Measurements from ENCODE around the gene SOST. TPM values are rescaled to one million over a fixed set of nuclear protein-coding genes. Genes with fewer than 3 reads are reported as not detected.

Gene SOST
- not detected in 2 replicates for total RNA-seq (2022)
- not detected for Bru-seq, nascent RNA
- BruChase-seq, experiment 1, labeled RNA remaining after a 6-hour chase: percentile 11 among the genes with signal in this experiment
- BruChase-seq, experiment 2, labeled RNA remaining after a 2-hour chase: percentile 11 among the genes with signal in this experiment
- long read RNA-seq: 0 reads

GRCh38 chr17:43758497-43759174 lies at the start of gene SOST:
Gene SOST (minus strand): TSS chr17:43758791. CDS start chr17:43758741, 50 bp downstream.
- Mint-ChIP-seq H3K4me1 (ENCODE audit: insufficient read depth, unreplicated experiment) (peaks cover 12% of the 10 kb centered on the region), H3K27me3 (ENCODE audit: insufficient read depth, unreplicated experiment) (no peaks in the 10 kb centered on the region), H3K4me3 (ENCODE audit: unreplicated experiment) (no peak within 1 kb of the TSS), H3K9me3 (ENCODE audit: unreplicated experiment) (no peaks in the 10 kb centered on the region), H3K27ac (ENCODE audit: low read depth, unreplicated experiment) (no peak within 1 kb of the TSS), H3K36me3 (ENCODE audit: insufficient read depth, unreplicated experiment) (no peaks in the 10 kb centered on the region)
- POLR2A ChIA-PET: interaction anchor here (0.6 to 2.9 kb wide), 4 partner anchors 45 to 88 kb away, joined by 3 to 20 read pairs (median 4); partner anchors contain the start of gene CD300LG
- CTCF ChIA-PET: interaction anchor here (1.0 to 14.5 kb wide), 6 partner anchors 9 to 85 kb away, joined by 3 to 467 read pairs (median 6); no protein-coding TSS in a partner anchor
- no TSS peak for BruUV-seq (replicated peaks)
- no peak for TF ChIP-seq CTCF (IDR thresholded peaks at IDR 0.05; ENCODE audit: unreplicated experiment)
- intact Hi-C loops (cut with micrococcal nuclease): no loop called here
- no peak for DNase-seq (ENCODE audit: unreplicated experiment)

GRCh38 chr17:43808076-43808475 lies 49.5 kb upstream of the SOST start:
- TF ChIP-seq CTCF (IDR thresholded peaks at IDR 0.05; ENCODE audit: unreplicated experiment): no peak
- Mint-ChIP-seq H3K4me1 (ENCODE audit: insufficient read depth, unreplicated experiment) (no peaks in the 10 kb centered on the region), H3K27ac (ENCODE audit: low read depth, unreplicated experiment) (no peak overlapping the region), H3K4me3 (ENCODE audit: unreplicated experiment) (no peak overlapping the region), H3K9me3 (ENCODE audit: unreplicated experiment) (no peaks in the 10 kb centered on the region), H3K27me3 (ENCODE audit: insufficient read depth, unreplicated experiment) (no peaks in the 10 kb centered on the region), H3K36me3 (ENCODE audit: insufficient read depth, unreplicated experiment) (peaks cover 6% of the 10 kb centered on the region)
- ChIA-PET POLR2A (no interaction called here), CTCF (interaction anchor here (1.0 kb wide), 1 partner anchor 15 kb away, joined by 3 read pairs; no protein-coding TSS in a partner anchor)
- BruUV-seq (replicated peaks): no TSS peak
- DNase-seq (ENCODE audit: unreplicated experiment): no peak
- intact Hi-C loops (cut with micrococcal nuclease): no loop called here

- Mint-ChIP-seq H3K27ac (ENCODE audit: low read depth, unreplicated experiment) (no peak overlapping the region), H3K27me3 (ENCODE audit: insufficient read depth, unreplicated experiment) (no peaks in the 10 kb centered on the region), H3K4me3 (ENCODE audit: unreplicated experiment) (no peak overlapping the region), H3K36me3 (ENCODE audit: insufficient read depth, unreplicated experiment) (peaks cover 12% of the 10 kb centered on the region), H3K9me3 (ENCODE audit: unreplicated experiment) (no peaks in the 10 kb centered on the region), H3K4me1 (ENCODE audit: insufficient read depth, unreplicated experiment) (no peaks in the 10 kb centered on the region)
- ChIA-PET CTCF (interaction anchor here (0.6 kb wide), 1 partner anchor 39 kb away, joined by 4 read pairs; no protein-coding TSS in a partner anchor), POLR2A (interaction anchor here (0.6 kb wide), 1 partner anchor 15 kb away, joined by 3 read pairs; no protein-coding TSS in a partner anchor)
- BruUV-seq (replicated peaks): no TSS peak
- intact Hi-C loops (cut with micrococcal nuclease): no loop called here
- DNase-seq (ENCODE audit: unreplicated experiment): no peak
- TF ChIP-seq CTCF (IDR thresholded peaks at IDR 0.05; ENCODE audit: unreplicated experiment): no peak
Observed at GRCh38 chr17:43805117-43805516, 46.5 kb upstream of the SOST start.

- no peaks in the 10 kb centered on the region for H3K27me3 Mint-ChIP-seq (ENCODE audit: insufficient read depth, unreplicated experiment)
- no peak for DNase-seq (ENCODE audit: unreplicated experiment)
- ChIA-PET CTCF (interaction anchor here (0.6 kb wide), 1 partner anchor 137 kb away, joined by 4 read pairs; no protein-coding TSS in a partner anchor), POLR2A (no interaction called here)
- no peak for TF ChIP-seq CTCF (IDR thresholded peaks at IDR 0.05; ENCODE audit: unreplicated experiment)
- H3K27ac Mint-ChIP-seq (ENCODE audit: low read depth, unreplicated experiment): no peak overlapping the region
- H3K4me1 Mint-ChIP-seq (ENCODE audit: insufficient read depth, unreplicated experiment): no peaks in the 10 kb centered on the region
- intact Hi-C loops (cut with micrococcal nuclease): no loop called here
- no peaks in the 10 kb centered on the region for H3K9me3 Mint-ChIP-seq (ENCODE audit: unreplicated experiment)
- no TSS peak for BruUV-seq (replicated peaks)
- no peak overlapping the region for H3K4me3 Mint-ChIP-seq (ENCODE audit: unreplicated experiment)
- H3K36me3 Mint-ChIP-seq (ENCODE audit: insufficient read depth, unreplicated experiment): peaks cover 12% of the 10 kb centered on the region
Observed at GRCh38 chr17:43803758-43804157, 45.2 kb upstream of the SOST start.

All from MCF 10A (cell line).